ENCODE measurements around the gene CCDC187.

The CCDC187 gene

GRCh38 chr9:136289651-136290507 lies 14.0 kb downstream of the CCDC187 start:
- in situ Hi-C loops (cut with MboI; ENCODE audit: low sequenced_read_pairs) = no loop called here

- in situ Hi-C loops (cut with MboI; ENCODE audit: low sequenced_read_pairs) = no loop called here
Measured at GRCh38 chr9:136287960-136288753, 15.7 kb downstream of the CCDC187 start.

- in situ Hi-C loops (cut with MboI; ENCODE audit: low sequenced_read_pairs) = no loop called here
Measured at GRCh38 chr9:136286987-136287379, 16.9 kb downstream of the CCDC187 start.

GRCh38 chr9:136286359-136286986 lies 17.4 kb downstream of the CCDC187 start:
- in situ Hi-C loops (cut with MboI; ENCODE audit: low sequenced_read_pairs) = no loop called here

- in situ Hi-C loops (cut with MboI; ENCODE audit: low sequenced_read_pairs) = no loop called here
Measured at GRCh38 chr9:136285501-136286358, 18.2 kb downstream of the CCDC187 start.

- in situ Hi-C loops (cut with MboI; ENCODE audit: low sequenced_read_pairs) = no loop called here
Measured at GRCh38 chr9:136284951-136285350, 18.9 kb downstream of the CCDC187 start.

GRCh38 chr9:136284311-136284710 lies 19.6 kb downstream of the CCDC187 start:
- in situ Hi-C loops (cut with MboI; ENCODE audit: low sequenced_read_pairs) = no loop called here

- in situ Hi-C loops (cut with MboI; ENCODE audit: low sequenced_read_pairs) = no loop called here
Measured at GRCh38 chr9:136283291-136284235, 20.3 kb downstream of the CCDC187 start.

GRCh38 chr9:136282272-136282861 lies 21.5 kb downstream of the CCDC187 start:
- in situ Hi-C loops (cut with MboI; ENCODE audit: low sequenced_read_pairs) = no loop called here

- in situ Hi-C loops (cut with MboI; ENCODE audit: low sequenced_read_pairs) = no loop called here
Measured at GRCh38 chr9:136281421-136282271, 22.2 kb downstream of the CCDC187 start.

GRCh38 chr9:136280535-136281315 lies 23.2 kb downstream of the CCDC187 start:
- in situ Hi-C loops (cut with MboI; ENCODE audit: low sequenced_read_pairs) = no loop called here

GRCh38 chr9:136279471-136279870 lies 24.4 kb downstream of the CCDC187 start:
- in situ Hi-C loops (cut with MboI; ENCODE audit: low sequenced_read_pairs) = no loop called here

GRCh38 chr9:136278894-136279293 lies 25.0 kb downstream of the CCDC187 start:
- in situ Hi-C loops (cut with MboI; ENCODE audit: low sequenced_read_pairs) = no loop called here

GRCh38 chr9:136278221-136278620 lies 25.7 kb downstream of the CCDC187 start:
- in situ Hi-C loops (cut with MboI; ENCODE audit: low sequenced_read_pairs) = no loop called here

- in situ Hi-C loops (cut with MboI; ENCODE audit: low sequenced_read_pairs) = no loop called here
Measured at GRCh38 chr9:136277746-136278145, 26.1 kb downstream of the CCDC187 start.

GRCh38 chr9:136276716-136277115 lies 27.2 kb downstream of the CCDC187 start:
- in situ Hi-C loops (cut with MboI; ENCODE audit: low sequenced_read_pairs) = no loop called here

- in situ Hi-C loops (cut with MboI; ENCODE audit: low sequenced_read_pairs) = no loop called here
Measured at GRCh38 chr9:136275655-136276429, 28.1 kb downstream of the CCDC187 start.

All from HL-60/S4 treated with phorbol 12-myristate 13-acetate at 8.2 ng/mL for 4 days and 3 days (cell line).